Mucosa of descending colon (tissue), 3 donors: ENCODE data around the gene SLC38A11. TPM values are rescaled to one million over a fixed set of nuclear protein-coding genes. Genes with fewer than 3 reads are reported as not detected.

Experiments
- ATAC-seq: fragments of 200-7000 bp; cut with Tn5 transposase; one replicate; pipeline ENCODE4 v1.9.1; 2020; ENCODE audit warnings: mild to moderate bottlenecking, moderate library complexity
- DNase-seq, 3 donors: peaks; one replicate each; pipeline ENCODE4 v3.0.0-alpha.2; 2020
- H3K36me3 ChIP-seq: fragments of 200-600 bp; one replicate; pipeline ENCODE4 v1.8.0; 2021; ENCODE audit warnings: low read depth, mild to moderate bottlenecking
- H3K4me1 ChIP-seq: fragments of 200-600 bp; one replicate; pipeline ENCODE4 v1.8.0; 2021; ENCODE audit warnings: low read depth, mild to moderate bottlenecking
- H3K4me3 ChIP-seq: fragments of 200-600 bp; one replicate; pipeline ENCODE4 v1.8.0; 2021; ENCODE audit warnings: mild to moderate bottlenecking
- H3K9me3 ChIP-seq: fragments of 200-600 bp; one replicate; pipeline ENCODE4 v1.8.0; 2021; ENCODE audit warnings: mild to moderate bottlenecking
- intact Hi-C, 2 donors: fragments of 100-400 bp; cut with DNase I in 1 of 2; cut with micrococcal nuclease in 1 of 2; formaldehyde crosslinking; loops; one replicate each; pipeline versions ENCODE4 v1.11.0 to v1.11.1; 2022; cut with DNase I, micrococcal nuclease
- total RNA-seq, 3 donors: library from RNA; stranded (reverse); fragmentation: NEBNext Ultra II Directional in 2 of 3; extraction: Animal tissue kit (Norgen Biotek cat#: 25700) in 2 of 3; gene quantifications; one replicate each; pipeline versions ENCODE4 v1.2.1 to v1.2.4, GENCODE V29; 2021 to 2023
- TF ChIP-seq, protein P1 (sequence below): fragments of 200-600 bp; IDR thresholded peaks from one replicate; pipeline ENCODE4 v1.8.0; 2022; ENCODE audit warnings: antibody characterized with exemption, mild to moderate bottlenecking
- donor health status: DM: no; HTN: no; CAD: no; lungs with moderate emphysema.
- donor health status: DM: no; HTN: no; CAD: no.
- donor health status: DM: no; HTN: yes; CAD: no.

SLC38A11 gene
- total RNA-seq, 3 donors from 2014 or later = 2.1 to 8.6 (median 2.5) TPM

DNA sequence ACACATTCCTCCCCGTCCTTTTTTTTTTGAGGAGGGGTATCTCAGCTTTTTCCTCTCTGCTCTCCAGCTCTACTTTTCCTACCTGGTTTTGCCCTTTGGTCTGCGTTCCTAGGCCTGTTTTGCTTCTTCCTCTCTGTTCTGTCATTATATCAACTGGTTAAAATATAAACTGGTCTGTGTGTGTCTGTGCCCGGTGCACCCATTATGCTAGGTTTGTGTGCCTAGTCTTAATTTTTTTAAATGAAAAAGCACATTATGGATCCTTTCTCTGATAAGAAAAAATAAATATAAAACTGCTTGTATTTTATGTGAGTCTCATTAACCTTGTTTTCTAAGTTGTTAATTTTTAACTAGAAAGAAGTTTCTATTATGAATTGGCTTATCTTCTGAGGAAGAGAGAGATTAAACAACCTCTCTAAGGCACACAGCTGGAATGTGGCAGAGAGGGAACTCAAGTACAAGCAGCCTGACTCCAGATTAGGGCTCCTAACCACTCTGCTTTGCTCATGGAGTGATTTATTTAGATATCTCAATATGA is 17.4 kb downstream of the SLC38A11 start:
- Histone ChIP-seq H3K4me3 (no peak overlapping the region), H3K9me3 (no peaks in the 10 kb centered on the region), H3K4me1 (peaks cover 8% of the 10 kb centered on the region), H3K36me3 (no peaks in the 10 kb centered on the region)
- intact Hi-C loops = no loop called here
- peak; percentile 87 for ATAC-seq
- DNase-seq = peak in 1 of 3 donors; percentile 50
- TF ChIP-seq, protein P1, sequence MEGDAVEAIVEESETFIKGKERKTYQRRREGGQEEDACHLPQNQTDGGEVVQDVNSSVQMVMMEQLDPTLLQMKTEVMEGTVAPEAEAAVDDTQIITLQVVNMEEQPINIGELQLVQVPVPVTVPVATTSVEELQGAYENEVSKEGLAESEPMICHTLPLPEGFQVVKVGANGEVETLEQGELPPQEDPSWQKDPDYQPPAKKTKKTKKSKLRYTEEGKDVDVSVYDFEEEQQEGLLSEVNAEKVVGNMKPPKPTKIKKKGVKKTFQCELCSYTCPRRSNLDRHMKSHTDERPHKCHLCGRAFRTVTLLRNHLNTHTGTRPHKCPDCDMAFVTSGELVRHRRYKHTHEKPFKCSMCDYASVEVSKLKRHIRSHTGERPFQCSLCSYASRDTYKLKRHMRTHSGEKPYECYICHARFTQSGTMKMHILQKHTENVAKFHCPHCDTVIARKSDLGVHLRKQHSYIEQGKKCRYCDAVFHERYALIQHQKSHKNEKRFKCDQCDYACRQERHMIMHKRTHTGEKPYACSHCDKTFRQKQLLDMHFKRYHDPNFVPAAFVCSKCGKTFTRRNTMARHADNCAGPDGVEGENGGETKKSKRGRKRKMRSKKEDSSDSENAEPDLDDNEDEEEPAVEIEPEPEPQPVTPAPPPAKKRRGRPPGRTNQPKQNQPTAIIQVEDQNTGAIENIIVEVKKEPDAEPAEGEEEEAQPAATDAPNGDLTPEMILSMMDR = no peak

DNA sequence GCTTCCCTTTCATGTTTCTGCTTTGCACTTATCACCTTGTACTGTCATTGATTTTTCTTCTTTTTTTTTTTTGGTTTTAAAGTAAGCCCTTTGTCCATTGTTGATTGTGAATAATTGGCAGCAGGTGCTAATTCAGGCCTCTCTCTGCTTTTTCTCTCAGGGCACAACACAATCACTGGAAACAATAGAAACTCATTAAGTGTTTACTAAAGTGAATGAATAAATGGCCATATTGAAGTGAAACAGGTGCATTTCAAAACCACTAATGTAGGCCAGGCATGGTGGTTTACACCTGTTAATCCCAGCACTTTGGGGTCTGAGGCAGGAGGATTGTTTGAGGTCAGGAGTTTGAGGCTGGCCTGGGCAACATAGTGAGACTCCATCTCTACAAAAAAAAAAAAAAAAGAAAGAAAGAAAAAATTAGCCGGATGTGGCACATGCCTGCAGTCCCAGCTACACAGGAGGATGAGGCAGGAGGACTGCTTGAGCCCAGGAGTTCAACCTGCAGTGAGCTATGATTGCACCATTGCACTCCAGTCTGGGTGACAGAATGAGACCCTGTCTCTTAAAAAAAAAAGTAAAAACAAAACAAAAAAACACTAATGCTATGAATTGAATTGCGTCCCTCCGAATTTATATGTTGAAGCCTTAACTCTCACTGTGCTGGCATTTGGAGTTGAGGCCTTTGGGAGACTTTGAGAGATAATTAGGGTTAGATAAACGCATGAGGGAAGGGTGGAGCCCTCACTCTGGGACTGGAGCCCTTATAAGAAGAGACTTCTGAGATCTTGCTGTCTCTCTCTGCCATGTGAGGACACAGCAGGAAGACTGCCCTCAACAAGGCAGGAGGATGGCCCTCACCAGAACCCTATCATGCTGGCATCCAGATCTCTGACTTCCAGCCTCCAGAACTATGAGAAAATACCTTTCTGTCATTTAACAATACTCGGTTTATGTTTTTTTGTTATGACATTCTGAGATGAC is 19.9 kb downstream of the SLC38A11 start:
- ATAC-seq (no peak), DNase-seq (no peak)
- TF ChIP-seq, protein P1 = no peak
- intact Hi-C loops = no loop called here
- no peak overlapping the region for H3K4me3 ChIP-seq
- H3K4me1 ChIP-seq = peaks cover 8% of the 10 kb centered on the region
- H3K36me3 ChIP-seq = no peaks in the 10 kb centered on the region
- H3K9me3 ChIP-seq = no peaks in the 10 kb centered on the region

DNA sequence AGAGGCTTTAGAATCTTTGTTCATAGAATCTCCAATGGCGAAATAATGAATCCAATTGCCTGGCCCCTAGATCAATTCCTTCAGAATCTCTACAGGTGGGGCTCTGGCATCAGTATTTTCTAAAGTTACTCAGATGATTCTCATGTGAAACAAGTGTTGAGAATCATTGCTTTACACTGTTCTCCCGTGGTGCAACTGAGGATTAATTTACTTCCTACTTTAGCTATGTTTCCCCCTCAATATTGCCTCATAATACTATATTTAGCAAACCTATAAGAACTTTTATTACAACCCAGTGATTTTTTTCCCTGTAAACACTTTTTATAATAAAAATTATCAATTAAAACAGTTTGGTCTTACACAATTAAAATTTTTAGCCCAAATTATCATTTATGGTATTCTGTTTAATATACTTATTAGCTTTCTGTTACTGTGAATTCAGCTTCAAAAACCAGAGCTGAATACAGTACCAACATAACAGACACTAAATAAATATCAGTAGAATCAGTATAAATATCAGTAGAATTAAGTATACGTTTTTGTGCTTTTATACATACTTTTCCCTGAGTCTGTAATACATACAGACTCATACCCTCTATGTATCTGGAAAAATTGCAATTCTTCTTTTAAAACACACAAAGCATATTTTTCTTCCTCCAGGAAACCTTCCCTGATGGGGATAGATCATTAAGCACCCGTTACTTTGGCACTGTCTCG is 20.8 kb downstream of the SLC38A11 start:
- intact Hi-C loops = no loop called here
- DNase-seq (no peak), ATAC-seq (no peak)
- Histone ChIP-seq H3K4me3 (no peak overlapping the region), H3K36me3 (no peaks in the 10 kb centered on the region), H3K4me1 (peaks cover 8% of the 10 kb centered on the region), H3K9me3 (no peaks in the 10 kb centered on the region)
- TF ChIP-seq, protein P1 = no peak

DNA sequence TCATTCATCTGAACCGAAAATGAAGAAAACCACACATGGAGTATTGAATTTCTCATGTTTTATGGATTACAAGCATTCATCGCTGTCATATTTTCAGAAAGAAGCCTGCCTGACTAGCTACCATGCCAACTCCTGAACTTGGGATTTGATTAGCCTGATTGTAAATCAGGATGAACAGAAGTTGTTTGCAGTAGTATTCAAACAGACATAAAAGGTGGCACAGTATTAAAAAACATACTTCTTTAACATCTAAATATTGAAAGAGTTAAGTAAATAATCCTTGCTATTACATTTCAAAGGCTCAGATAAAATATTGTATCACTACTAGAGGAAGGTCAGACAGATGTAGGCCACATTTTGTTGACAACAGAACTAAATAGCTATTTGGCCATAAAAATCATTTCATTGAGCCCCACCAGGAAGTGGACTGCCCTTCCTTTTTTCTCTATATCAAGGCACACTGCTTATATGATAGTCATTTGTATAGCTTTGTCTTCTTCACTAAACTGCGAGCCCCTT is 21.6 kb downstream of the SLC38A11 start:
- TF ChIP-seq, protein P1 = no peak
- Histone ChIP-seq H3K4me3 (no peak overlapping the region), H3K36me3 (no peaks in the 10 kb centered on the region), H3K9me3 (no peaks in the 10 kb centered on the region), H3K4me1 (peaks cover 8% of the 10 kb centered on the region)
- peak; percentile 52 for ATAC-seq
- intact Hi-C loops = no loop called here
- no peak for DNase-seq

DNA sequence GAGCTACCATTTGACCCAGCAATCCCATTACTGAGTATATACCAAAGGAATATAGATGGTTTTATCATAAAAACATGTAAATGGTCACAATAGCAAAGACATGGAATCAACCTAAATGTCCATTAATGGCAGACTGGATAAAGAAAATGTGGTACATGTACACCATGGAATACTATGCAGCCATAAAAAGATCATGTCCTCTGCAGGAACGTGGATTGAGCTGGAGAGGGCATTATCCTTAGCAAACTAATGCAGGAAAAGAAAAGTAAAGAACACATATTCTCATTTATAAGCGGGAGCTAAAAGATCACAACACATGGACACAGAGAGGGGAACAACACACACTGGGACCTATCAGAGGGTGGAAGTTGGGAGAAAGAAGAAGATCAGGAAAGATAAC is 22.9 kb downstream of the SLC38A11 start:
- peaks cover 4% of the 10 kb centered on the region for H3K4me1 ChIP-seq
- no peaks in the 10 kb centered on the region for H3K36me3 ChIP-seq
- H3K9me3 ChIP-seq = no peaks in the 10 kb centered on the region
- intact Hi-C loops = no loop called here
- no peak overlapping the region for H3K4me3 ChIP-seq
- TF ChIP-seq, protein P1 = no peak
- ATAC-seq (no peak), DNase-seq (no peak)
